Measurements from ENCODE around the gene AMZ1.
A peak's percentile ranks its signal among the peaks of the same experiment; 100 is the strongest.
"Not testable (repeated sequence)": the region's sequence is repeated elsewhere in the genome, so short reads cannot be mapped to it uniquely, and the experiment has no call there.

AMZ1 gene

GRCh38 chr7:2667843-2668242 lies 20.2 kb upstream of the AMZ1 start:
- no peak for DNase-seq (ENCODE audit: low read depth, low spot score)

DNA sequence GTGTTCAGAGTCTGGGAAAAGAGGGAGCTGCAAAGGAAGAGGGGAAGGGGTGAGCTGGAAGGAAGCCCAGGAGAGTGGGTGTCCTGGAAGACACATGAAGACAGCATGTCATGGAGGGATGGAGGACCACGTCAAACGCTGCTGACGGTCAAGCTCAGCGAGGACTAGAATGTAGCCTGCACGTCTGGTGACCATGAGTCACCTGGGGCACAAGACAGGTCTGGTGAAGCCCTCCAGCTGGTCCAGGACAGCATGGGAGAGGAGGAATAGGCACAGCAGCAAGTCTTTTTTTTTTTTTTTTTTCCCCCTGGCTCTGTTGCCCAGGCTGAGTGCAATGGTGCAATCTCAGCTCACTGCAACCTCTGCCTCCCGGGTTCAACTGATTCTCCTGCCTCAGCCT lies 19.6 kb upstream of the AMZ1 start:
- no peak for DNase-seq (ENCODE audit: low read depth, low spot score)

DNA sequence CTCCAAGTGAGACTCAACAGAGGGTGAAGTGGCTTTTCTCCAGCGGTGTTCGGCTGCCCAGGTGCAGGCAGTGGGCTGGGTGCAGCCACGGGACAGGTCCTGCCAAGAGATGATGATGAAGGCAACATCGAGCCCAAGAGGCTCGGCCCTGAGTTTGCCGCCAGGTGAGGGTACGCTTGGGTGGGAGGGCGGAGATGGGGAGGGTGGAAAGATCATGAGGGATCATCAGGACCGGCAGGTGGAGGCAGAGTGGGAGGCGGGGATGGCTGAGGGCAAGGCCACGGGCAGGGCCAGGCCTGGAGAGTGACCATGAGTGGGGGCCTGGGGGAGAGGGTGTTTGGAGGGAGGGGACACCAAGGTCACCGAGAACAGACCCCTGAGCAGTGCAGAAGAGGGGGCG lies 17.8 kb upstream of the AMZ1 start:
- no peak for DNase-seq (ENCODE audit: low read depth, low spot score)

- DNase-seq (ENCODE audit: low read depth, low spot score), result no peak
These were observed 17.1 kb upstream of the AMZ1 start for GRCh38 chr7:2670720-2671391.

- not testable (repeated sequence) for DNase-seq (ENCODE audit: low read depth, low spot score)
These were observed 14.8 kb upstream of the AMZ1 start for GRCh38 chr7:2673214-2673613.

DNA sequence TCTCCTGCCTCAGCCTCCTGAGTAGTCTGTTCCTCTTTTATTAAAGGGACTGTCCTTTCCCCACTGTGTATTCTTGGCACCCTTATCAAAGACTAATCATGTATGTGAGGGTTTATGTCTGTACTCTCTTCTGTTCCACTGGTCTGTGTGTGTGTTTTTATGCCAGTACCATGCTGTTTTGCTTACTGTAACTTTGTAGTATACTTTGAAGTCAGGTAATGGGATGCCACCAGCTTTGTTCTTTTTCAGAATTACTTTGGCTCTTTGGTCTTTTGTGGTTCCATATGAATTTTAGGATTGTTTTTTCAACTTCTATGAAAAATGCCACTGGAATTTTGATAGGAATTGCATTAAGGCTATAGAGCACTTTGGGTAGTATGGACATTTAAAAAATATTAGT lies 14.1 kb upstream of the AMZ1 start:
- DNase-seq (ENCODE audit: low read depth, low spot score), result no peak

GRCh38 chr7:2675256-2675764 lies 12.7 kb upstream of the AMZ1 start:
- DNase-seq (ENCODE audit: low read depth, low spot score), result no peak

GRCh38 chr7:2676576-2676975 lies 11.4 kb upstream of the AMZ1 start:
- DNase-seq (ENCODE audit: low read depth, low spot score), result not testable (repeated sequence)

GRCh38 chr7:2678454-2678853 lies 9.5 kb upstream of the AMZ1 start:
- DNase-seq (ENCODE audit: low read depth, low spot score), result not testable (repeated sequence)

- DNase-seq (ENCODE audit: low read depth, low spot score), result not testable (repeated sequence)
These were observed 8.6 kb upstream of the AMZ1 start for GRCh38 chr7:2679135-2680127.

GRCh38 chr7:2680256-2680655 lies 7.7 kb upstream of the AMZ1 start:
- DNase-seq (ENCODE audit: low read depth, low spot score), result no peak

DNA sequence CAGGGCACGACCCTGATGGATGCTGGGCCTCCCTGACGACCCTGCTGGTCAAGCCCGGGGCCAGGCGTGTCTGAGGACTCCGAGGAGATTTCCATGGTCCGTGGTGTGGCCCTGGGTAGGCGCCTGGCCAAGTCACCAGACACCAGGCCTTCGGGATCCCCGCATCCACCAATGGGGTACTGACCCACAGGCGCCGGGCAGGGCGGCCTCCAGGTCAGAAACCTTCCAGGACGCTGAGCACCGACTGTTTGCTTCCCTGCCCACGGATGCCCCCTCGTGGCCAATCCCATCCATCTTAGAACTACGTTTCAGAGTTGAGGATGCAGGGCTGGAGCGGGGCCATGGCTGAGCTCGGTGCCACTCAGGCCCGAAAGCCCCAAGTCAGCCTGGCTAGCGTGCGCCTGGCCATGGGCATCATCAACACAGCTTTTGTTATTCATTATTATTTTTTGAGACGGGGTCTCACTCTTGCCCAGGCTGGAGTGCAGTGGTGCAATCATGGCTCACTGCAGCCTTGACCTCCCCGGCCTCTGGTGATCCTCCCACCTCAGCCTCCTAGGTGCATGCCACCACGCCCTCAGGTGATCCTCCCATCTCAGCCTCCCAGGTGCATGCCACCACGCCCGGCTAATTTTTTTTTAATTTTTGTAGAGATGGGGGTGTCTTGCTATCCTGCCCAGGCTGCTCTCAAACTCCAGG lies 7.1 kb upstream of the AMZ1 start:
- DNase-seq (ENCODE audit: low read depth, low spot score), result peak; percentile 18

GRCh38 chr7:2681929-2682799 lies 5.8 kb upstream of the AMZ1 start:
- DNase-seq (ENCODE audit: low read depth, low spot score), result no peak

GRCh38 chr7:2684501-2684900 lies 3.5 kb upstream of the AMZ1 start:
- no peak for DNase-seq (ENCODE audit: low read depth, low spot score)

DNA sequence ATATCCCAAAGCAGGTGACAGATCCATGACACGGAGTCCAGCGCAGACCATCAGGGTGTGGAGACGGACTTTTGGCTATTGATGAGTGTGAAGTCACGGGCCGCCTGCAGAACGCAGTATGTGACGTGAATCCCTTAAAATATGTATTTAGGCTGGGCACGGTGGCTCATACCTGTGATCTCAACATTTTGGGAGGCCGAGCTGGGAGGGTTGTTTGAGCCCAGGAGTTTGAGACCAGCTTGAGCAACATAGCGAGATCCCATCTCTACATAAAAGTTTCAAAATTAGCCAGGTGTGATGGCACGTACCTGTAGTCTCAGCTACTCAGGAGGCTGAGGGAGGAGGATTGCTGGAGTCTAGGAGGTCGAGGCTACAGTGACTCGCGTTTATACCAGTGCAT lies 1.9 kb upstream of the AMZ1 start:
- no peak for DNase-seq (ENCODE audit: low read depth, low spot score)

DNA sequence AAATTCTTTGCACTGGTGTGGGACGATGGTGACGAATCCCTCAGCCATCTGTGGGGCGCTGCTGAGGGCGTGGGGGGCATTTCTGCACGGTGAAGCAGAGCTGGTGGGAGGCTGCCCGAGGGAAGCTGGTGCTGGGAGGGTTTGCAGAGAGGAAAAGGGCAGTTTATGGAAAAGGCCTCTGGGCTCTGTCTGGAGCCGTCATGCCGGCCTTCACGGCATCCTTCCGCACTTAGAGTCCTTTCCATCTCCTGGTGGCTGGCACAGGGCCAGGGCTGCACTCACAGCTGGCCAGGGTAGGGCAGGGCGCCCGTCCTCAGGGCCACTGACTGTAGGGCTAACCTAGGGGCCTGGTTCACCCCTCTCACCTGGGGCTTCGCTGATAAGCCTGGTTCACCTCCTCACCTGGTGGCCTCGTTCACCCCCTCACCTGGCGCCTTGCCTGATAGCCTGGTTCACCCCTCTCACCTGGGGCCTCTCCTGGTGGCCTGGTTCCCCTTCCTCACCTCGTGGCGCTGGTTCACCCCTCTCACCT lies 598 bp upstream of the AMZ1 start:
- no peak for DNase-seq (ENCODE audit: low read depth, low spot score)

DNA sequence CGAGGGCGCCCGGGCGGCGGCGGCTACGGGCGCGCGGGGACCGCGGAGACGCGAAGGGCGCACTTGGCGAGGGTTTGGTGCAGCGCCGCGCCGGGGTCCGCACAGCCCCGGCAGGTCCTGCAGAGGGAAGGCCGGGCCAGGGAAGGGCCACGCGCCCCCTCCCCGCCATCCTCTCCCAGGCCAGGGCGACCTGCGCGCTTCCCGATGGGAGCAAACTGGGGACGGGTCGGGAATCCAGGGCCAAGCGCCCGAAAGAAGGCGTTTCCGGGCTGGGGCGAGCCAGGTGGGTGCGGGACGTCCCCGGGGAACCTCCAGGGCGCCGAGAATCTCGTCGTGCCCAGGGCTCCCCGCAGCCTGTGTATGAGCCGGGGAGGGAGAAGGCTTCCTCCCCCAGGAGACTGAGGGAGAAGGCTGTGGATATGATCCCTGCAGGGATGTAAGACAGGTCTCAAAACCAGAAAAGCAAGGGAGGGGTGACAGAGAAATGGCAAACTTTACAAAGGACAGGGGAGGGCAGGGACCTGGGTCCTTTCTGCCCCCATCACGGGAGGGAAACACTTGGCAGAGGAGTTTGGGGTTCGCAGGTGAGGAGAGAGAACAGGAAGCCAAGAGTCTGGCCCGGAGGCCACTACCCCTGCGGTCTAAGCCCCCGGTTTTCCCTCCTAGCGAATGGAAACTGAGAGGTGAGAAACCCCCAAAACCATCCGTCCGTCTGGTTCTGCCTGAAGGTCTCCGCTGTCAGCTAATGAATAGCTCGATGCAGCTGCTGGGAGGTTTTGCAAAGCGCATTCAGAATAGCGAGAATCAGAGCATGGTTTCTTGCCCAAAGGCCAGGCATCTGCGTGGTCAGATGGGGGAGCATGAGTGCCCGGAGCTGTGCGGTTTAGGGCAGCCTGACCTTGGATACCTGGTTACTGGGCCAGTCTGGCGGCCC lies 674 bp downstream of the AMZ1 start:
- no peak for DNase-seq (ENCODE audit: low read depth, low spot score)

DNA sequence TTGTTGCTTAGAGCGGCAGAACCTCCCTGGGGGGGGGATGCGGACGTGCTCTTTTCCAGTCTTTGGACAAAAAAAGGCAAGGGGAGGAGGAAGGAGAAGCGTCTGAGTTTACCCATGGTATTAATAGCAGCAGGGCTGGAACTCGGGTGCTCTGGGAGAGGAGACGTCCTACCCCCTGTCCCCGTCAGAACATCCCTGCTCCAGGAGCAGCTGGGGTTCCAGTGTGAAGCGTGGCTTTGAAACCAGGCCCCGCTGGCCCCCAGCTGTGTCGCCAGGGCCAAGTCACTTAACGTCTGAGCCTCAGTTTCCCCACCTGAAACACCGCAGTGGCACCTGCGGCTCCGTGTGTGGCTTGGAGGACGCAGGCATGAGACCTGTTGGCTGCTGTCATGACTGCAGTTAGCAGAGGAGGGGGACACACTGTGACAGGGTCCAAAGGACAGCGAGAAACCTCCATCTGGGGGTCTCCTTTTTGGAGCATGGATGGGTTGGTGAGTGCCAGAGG lies 1.4 kb downstream of the AMZ1 start:
- DNase-seq (ENCODE audit: low read depth, low spot score), result no peak

DNA sequence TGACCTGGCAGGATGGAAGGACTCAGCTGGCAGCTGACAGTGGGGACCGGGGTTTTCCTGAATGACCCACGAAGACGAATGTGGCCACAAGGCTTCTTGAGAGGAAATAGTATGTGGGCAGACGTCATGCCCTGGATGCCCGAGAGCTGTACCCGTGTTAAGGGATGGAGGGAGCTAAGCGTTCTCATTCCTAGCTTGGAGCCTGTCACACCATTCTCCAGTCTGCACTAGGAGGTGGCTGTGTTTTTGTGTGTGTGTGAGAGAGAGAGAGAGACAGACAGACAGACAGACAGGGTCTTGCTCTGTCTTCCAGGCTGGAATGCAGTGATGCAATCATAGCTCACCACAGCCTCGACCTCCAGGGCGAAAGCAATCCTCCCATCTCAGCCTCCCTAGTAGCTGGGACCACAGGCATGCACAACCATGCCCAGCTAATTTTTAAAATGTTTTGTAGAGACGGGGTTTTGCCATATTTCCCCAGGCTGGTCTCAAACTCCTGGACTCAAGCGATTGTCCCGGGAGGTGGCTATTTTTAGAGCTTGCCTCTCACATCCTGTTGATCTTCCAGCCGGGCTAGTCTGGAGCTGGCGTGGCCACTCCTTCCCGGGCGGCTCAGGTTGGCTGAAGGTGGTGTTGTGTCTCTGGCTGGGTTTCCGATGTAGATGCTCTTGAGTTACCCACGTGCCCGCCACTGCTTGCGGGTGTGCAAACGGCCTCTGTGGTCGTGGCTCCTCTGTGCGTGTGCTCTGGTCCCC lies 2.1 kb downstream of the AMZ1 start:
- DNase-seq (ENCODE audit: low read depth, low spot score), result no peak
